Gastrocnemius medialis (tissue), 4 donors: ENCODE data around the gene PDGFRB.

ENCODE experiments used
- POLR2A ChIP-seq, 2 donors: fragments of 450-650 bp; IDR thresholded peaks; one replicate each; pipeline ENCODE4 v1.6.1; 2017; ENCODE audit warnings: antibody characterized with exemption in 2 of 2, mild to moderate bottlenecking in 2 of 2, moderate library complexity in 2 of 2
- TF ChIP-seq, protein P1 (sequence below), 5 experiments: fragments of 450-650 bp in 3 of 5; fragments of 200-600 bp in 2 of 5; sonication (generic) in 2 of 5; IDR thresholded peaks in 4 of 5; conservative IDR thresholded peaks in 1 of 5; 1 replicate in 4 of 5; 2 replicates in 1 of 5; pipeline ENCODE4 v1.5.1; 2016 to 2019; ENCODE audit warnings: antibody characterized with exemption in 5 of 5, mild to moderate bottlenecking in 3 of 5, moderate library complexity in 3 of 5

DNA sequence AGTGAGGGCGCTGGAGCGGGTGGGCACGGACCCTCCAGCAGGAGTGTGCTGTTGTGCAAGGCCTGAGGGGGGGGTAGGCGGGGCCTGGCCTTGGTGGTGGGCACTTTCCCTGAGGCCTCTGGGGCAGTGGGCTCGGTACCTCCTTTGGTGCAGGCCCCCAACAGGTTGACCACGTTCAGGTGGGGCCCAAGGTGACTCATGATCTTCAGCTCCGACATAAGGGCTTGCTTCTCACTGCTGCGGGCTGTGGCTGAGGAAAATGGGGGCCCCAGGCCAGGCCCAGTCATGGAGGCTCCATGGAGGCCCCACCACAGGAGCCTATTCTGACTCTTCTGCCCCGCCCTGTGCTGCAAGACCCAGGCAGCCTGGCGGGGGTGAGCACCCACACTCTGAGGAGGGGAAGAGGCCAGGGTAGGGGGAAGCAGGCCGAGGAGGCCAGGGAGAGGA lies 31.5 kb downstream of the PDGFRB start:
- TF ChIP-seq, protein P1, sequence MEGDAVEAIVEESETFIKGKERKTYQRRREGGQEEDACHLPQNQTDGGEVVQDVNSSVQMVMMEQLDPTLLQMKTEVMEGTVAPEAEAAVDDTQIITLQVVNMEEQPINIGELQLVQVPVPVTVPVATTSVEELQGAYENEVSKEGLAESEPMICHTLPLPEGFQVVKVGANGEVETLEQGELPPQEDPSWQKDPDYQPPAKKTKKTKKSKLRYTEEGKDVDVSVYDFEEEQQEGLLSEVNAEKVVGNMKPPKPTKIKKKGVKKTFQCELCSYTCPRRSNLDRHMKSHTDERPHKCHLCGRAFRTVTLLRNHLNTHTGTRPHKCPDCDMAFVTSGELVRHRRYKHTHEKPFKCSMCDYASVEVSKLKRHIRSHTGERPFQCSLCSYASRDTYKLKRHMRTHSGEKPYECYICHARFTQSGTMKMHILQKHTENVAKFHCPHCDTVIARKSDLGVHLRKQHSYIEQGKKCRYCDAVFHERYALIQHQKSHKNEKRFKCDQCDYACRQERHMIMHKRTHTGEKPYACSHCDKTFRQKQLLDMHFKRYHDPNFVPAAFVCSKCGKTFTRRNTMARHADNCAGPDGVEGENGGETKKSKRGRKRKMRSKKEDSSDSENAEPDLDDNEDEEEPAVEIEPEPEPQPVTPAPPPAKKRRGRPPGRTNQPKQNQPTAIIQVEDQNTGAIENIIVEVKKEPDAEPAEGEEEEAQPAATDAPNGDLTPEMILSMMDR (IDR thresholded peaks at IDR 0.05 in 4 of 5, conservative IDR thresholded peaks at IDR 0.05 in 1 of 5): no peak
- TF ChIP-seq POLR2A (IDR thresholded peaks at IDR 0.05): no peak
